Stomach (tissue), 9 donors: Measurements from ENCODE around the gene TTC28. TPM values are rescaled to one million over a fixed set of nuclear protein-coding genes. Genes with fewer than 3 reads are reported as not detected.

Experiments used
- DNase-seq, 2 donors: peaks; one replicate each; pipeline versions ENCODE4 v3.0.0 to v3.0.0-alpha.2; 2013 to 2019
- H3K27ac ChIP-seq, 5 donors: fragments of 200-600 bp in 4 of 5; sonication (generic) in 4 of 5; one replicate each; pipeline ENCODE4 v1.5.1; 2013 to 2019; ENCODE audit warnings: mild to moderate bottlenecking in 1 of 5, moderate library complexity in 1 of 5
- H3K27me3 ChIP-seq, 3 donors: fragments of 200-600 bp; sonication (generic); one replicate each; pipeline ENCODE4 v1.5.1; 2017 to 2019; ENCODE audit warnings: mixed run types in 1 of 3
- H3K36me3 ChIP-seq, 4 donors: fragments of 200-600 bp; sonication (generic); 1 replicate in 3 of 4; 2 replicates in 1 of 4; pipeline ENCODE4 v1.5.1; 2016 to 2019
- H3K4me1 ChIP-seq, 4 donors: fragments of 200-600 bp; sonication (generic); one replicate each; pipeline ENCODE4 v1.5.1; 2016 to 2019
- H3K4me3 ChIP-seq, 4 donors: fragments of 200-600 bp; sonication (generic) in 3 of 4; one replicate each; pipeline ENCODE4 v1.5.1; 2016 to 2019; ENCODE audit warnings: mild to moderate bottlenecking in 1 of 4
- H3K9me3 ChIP-seq, 4 donors: fragments of 200-600 bp; sonication (generic); one replicate each; pipeline ENCODE4 v1.5.1; 2016 to 2019
- EP300 ChIP-seq: sonication (generic); formaldehyde crosslinking; IDR thresholded peaks from one replicate; pipeline ENCODE4 v1.6.1; 2017; ENCODE audit warnings: antibody characterized with exemption
- POLR2A ChIP-seq, 4 donors: fragments of 450-650 bp; IDR thresholded peaks; one replicate each; pipeline ENCODE4 v1.6.1; 2016; ENCODE audit warnings: antibody characterized with exemption in 4 of 4, control low read depth in 2 of 4, mild to moderate bottlenecking in 1 of 4, moderate library complexity in 1 of 4
- POLR2AphosphoS5 ChIP-seq, 3 donors: sonication (generic); formaldehyde crosslinking; IDR thresholded peaks; one replicate each; pipeline ENCODE4 v1.6.1; 2016; ENCODE audit warnings: antibody characterized with exemption in 3 of 3
- WGBS, 5 donors: extraction: QIAGEN DNeasy Blood & Tissue Kit in 3 of 5; methylation state at CpG; one replicate each; pipeline versions ENCODE4 v1.1.5 to v1.1.7; 2013 to 2018; 5-methylcytosine and 5-hydroxymethylcytosine counted together
- intact Hi-C: fragments of 100-400 bp; cut with DNase I; formaldehyde crosslinking; loops from one replicate; pipeline ENCODE4 v1.15.1; 2023; ENCODE audit warnings: low total_unique reads
- polyA plus RNA-seq, 3 donors: library from polyadenylated mRNA; stranded (reverse); fragments of 200-250 nt; gene quantifications; one replicate each; pipeline ENCODE4 v1.2.3, GENCODE V29; 2013
- total RNA-seq, 5 donors: library from RNA; depleted of rRNA; stranded (reverse); fragments of >200 nt; gene quantifications; one replicate each; pipeline versions ENCODE4 v1.1.0 to v1.2.3, GENCODE V29; 2014 to 2016
- TF ChIP-seq, protein P1 (sequence below), 7 experiments: fragments of 450-650 bp in 4 of 7; fragments of 200-600 bp in 3 of 7; sonication (generic) in 3 of 7; IDR thresholded peaks; one replicate each; pipeline ENCODE4 v1.5.1; 2016 to 2019; ENCODE audit warnings: antibody characterized with exemption in 7 of 7, control low read depth in 2 of 7, mild to moderate bottlenecking in 1 of 7
- donor health status: healthy with polysubstance abuse.
- donor health status: Bipolar disorder and iron deficiency.
- donor health status: healthy.

TTC28 gene
- total and polyA plus RNA-seq, 8 donors: 1.7 to 53.4 (median 24.6) TPM

DNA sequence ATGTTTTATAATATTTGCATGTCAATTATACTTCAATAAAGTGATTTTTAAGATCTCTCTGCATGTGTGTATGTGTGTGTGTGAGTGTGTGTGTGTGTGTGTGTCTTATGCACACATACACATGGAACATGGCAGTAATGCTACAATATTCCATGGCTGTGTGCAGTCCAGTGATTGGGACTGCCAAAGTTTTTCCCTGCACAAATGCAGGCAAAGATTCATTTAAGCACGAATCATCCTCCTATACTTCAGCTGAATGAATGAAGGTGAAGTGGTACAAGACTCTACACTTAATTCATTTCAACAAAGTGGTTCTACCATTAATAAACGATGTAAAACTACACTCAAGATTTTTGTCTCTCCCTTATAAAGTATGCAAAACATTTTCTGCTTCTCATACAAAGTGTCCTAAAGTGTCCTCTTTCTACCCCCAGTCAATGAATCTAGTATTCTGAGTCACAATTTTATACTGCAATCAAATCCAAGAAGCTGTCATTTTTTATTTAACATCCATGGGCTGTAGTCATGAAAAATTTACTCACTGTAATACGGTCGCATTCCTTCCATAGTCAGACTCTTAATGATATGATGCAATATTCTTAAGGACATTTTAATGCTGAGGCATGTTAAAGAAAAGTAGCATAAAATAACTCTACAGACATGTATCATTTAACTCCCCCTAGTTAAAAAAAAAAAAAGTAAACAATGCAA lies 132.4 kb downstream of the TTC28 start:
- H3K4me1 ChIP-seq: peaks cover 0 to 11% (median 2%) of the 10 kb centered on the region in 4 donors
- H3K4me3 ChIP-seq: no peak overlapping the region
- no peak overlapping the region for H3K27ac ChIP-seq
- WGBS, 5 donors: 58 to 89% (median 80%) methylated on average over 4 of the region's 4 CpGs
- H3K27me3 ChIP-seq: no peaks in the 10 kb centered on the region
- no peaks in the 10 kb centered on the region for H3K9me3 ChIP-seq
- TF ChIP-seq POLR2AphosphoS5 (IDR thresholded peaks at IDR 0.05) (no peak), EP300 (no peak), POLR2A (IDR thresholded peaks at IDR 0.05) (no peak)
- TF ChIP-seq, protein P1, sequence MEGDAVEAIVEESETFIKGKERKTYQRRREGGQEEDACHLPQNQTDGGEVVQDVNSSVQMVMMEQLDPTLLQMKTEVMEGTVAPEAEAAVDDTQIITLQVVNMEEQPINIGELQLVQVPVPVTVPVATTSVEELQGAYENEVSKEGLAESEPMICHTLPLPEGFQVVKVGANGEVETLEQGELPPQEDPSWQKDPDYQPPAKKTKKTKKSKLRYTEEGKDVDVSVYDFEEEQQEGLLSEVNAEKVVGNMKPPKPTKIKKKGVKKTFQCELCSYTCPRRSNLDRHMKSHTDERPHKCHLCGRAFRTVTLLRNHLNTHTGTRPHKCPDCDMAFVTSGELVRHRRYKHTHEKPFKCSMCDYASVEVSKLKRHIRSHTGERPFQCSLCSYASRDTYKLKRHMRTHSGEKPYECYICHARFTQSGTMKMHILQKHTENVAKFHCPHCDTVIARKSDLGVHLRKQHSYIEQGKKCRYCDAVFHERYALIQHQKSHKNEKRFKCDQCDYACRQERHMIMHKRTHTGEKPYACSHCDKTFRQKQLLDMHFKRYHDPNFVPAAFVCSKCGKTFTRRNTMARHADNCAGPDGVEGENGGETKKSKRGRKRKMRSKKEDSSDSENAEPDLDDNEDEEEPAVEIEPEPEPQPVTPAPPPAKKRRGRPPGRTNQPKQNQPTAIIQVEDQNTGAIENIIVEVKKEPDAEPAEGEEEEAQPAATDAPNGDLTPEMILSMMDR (IDR thresholded peaks at IDR 0.05): no peak
- peak in 1 of 2 donors; percentile 24 for DNase-seq
- intact Hi-C loops: no loop called here
- no peaks in the 10 kb centered on the region for H3K36me3 ChIP-seq

DNA sequence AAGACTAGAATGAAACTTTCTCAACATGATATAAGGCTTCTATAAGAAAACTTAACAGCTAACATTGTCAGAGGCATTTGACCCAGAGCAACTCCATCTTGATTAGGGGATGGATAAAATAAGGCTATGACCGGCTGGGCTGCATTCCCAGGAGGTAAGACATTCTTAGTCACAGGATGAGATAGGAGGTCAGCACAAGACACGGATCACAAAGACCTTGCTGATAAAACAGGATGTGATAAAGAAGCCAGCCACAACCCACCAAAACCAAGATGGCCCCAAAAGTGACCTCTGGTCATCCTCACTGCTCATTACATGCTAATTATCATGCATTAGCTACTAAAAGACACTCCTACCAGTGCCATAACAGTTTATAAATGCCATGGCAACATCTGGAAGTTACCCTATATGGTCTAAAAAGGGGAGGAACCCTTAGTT lies 135.2 kb downstream of the TTC28 start:
- DNase-seq: no peak
- Histone ChIP-seq H3K4me3 (no peak overlapping the region), H3K36me3 (no peaks in the 10 kb centered on the region), H3K27ac (no peak overlapping the region), H3K27me3 (no peaks in the 10 kb centered on the region), H3K4me1 (peaks cover 0 to 11% (median 2%) of the 10 kb centered on the region in 4 donors), H3K9me3 (no peaks in the 10 kb centered on the region)
- TF ChIP-seq EP300 (no peak), POLR2AphosphoS5 (IDR thresholded peaks at IDR 0.05) (no peak), POLR2A (IDR thresholded peaks at IDR 0.05) (no peak)
- TF ChIP-seq, protein P1 (IDR thresholded peaks at IDR 0.05): no peak
- intact Hi-C loops: no loop called here
- 61 to 66% (median 64%) methylated on average over 2 of the region's 2 CpGs for WGBS, 5 donors

DNA sequence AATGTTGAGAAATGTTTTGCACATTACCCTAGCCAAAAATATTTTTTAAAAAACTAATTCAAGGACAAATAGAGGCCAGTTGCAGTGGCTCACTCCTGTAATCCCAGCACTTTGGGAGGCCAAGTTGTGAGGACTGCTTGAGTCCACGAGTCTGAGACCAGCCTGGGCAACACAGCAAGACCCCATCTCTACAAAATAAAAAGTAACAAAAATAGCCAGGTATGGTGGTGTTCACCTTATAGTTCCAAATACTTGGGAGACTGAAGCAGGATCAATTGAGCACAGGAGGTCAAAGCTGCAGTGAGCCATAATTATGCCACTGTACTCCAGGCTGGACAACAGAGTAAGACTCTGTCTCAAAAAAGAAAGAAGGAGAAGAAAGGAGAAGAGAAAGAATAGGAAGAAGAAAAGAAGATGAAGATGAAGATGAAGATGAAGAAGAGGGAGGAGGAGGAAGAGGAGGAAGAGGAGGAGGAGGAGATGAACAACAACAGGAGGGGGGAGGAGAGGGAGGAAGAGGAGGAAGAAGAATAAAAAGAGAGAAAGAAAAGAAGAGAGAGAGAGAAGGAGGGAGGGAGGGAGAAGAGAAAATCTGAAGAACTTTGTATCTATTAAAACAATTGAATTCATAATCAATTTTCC lies 136.5 kb downstream of the TTC28 start:
- intact Hi-C loops: no loop called here
- 78 to 100% (median 85%) methylated on average over 1 of the region's 1 CpG for WGBS, 5 donors
- DNase-seq: no peak
- TF ChIP-seq POLR2AphosphoS5 (IDR thresholded peaks at IDR 0.05) (no peak), POLR2A (IDR thresholded peaks at IDR 0.05) (no peak)
- TF ChIP-seq, protein P1 (IDR thresholded peaks at IDR 0.05): no peak
- no peaks in the 10 kb centered on the region for H3K27me3 ChIP-seq
- H3K27ac ChIP-seq: no peak overlapping the region
- peaks cover 0 to 11% (median 2%) of the 10 kb centered on the region in 4 donors for H3K4me1 ChIP-seq
- no peak overlapping the region for H3K4me3 ChIP-seq
- H3K36me3 ChIP-seq: no peaks in the 10 kb centered on the region
- H3K9me3 ChIP-seq: no peaks in the 10 kb centered on the region

DNA sequence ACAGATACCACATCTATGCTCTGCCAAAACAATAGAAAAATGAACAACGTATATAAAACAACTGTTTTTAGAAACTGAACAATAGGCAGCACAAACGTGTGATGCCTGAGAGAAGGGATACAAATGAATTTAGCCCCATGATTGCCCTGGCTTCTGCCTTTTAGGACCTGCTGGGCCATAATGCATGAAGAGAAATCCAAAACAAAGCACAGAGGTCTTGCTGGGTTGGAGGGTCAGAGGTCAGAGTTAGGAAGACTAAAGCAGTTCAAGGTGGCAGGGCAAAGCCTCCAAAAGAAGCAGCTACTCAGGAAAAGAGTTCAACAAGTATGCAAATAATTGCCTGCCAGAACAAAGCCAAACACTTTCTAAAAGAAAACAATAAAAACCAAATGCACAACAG lies 138.5 kb downstream of the TTC28 start:
- no peak for DNase-seq
- Histone ChIP-seq H3K4me3 (no peak overlapping the region), H3K27ac (no peak overlapping the region), H3K4me1 (no peaks in the 10 kb centered on the region), H3K9me3 (no peaks in the 10 kb centered on the region), H3K36me3 (no peaks in the 10 kb centered on the region), H3K27me3 (no peaks in the 10 kb centered on the region)
- intact Hi-C loops: no loop called here
- WGBS, 5 donors: 65 to 74% (median 67%) methylated on average over 2 of the region's 2 CpGs
- TF ChIP-seq POLR2AphosphoS5 (IDR thresholded peaks at IDR 0.05): no peak
- no peak for TF ChIP-seq EP300
- TF ChIP-seq, protein P1 (IDR thresholded peaks at IDR 0.05): no peak
- no peak for TF ChIP-seq POLR2A (IDR thresholded peaks at IDR 0.05)
